ENCODE data around the gene GRAMD2B. TPM values are rescaled to one million over a fixed set of nuclear protein-coding genes. Genes with fewer than 3 reads are reported as not detected.

The GRAMD2B gene
- polyA plus RNA-seq, 1 experiment = 11.9 TPM

- POLR2A ChIA-PET = no interaction called here
- TF ChIP-seq CTCF (IDR thresholded peaks at IDR 0.05; ENCODE audit: low read depth, low read length) = no peak
- Histone ChIP-seq H3K27me3 (ENCODE audit: control insufficient read depth, insufficient read depth, low read length) (no peaks in the 10 kb centered on the region), H3K4me3 (ENCODE audit: low read depth, low read length) (no peak overlapping the region), H3K9me3 (ENCODE audit: control insufficient read depth, insufficient read depth, low read length) (no peaks in the 10 kb centered on the region), H3K27ac (ENCODE audit: low read depth, low read length) (no peak overlapping the region)
- CTCF ChIA-PET = interaction anchor here (1.3 to 1.6 kb wide), 5 partner anchors 11 to 182 kb away, joined by 3 to 7 read pairs (median 5); no protein-coding TSS in a partner anchor
- DNase-seq (ENCODE audit: low read depth, low spot score) = no peak
Observed at GRCh38 chr5:126521130-126521529, 97.9 kb downstream of the GRAMD2B start.

GRCh38 chr5:126523818-126524510, 100.8 kb downstream of the GRAMD2B start:
- H3K27me3 ChIP-seq (ENCODE audit: control insufficient read depth, insufficient read depth, low read length) = no peaks in the 10 kb centered on the region
- ChIA-PET POLR2A (no interaction called here), CTCF (no interaction called here)
- H3K9me3 ChIP-seq (ENCODE audit: control insufficient read depth, insufficient read depth, low read length) = no peaks in the 10 kb centered on the region
- no peak for TF ChIP-seq CTCF (IDR thresholded peaks at IDR 0.05; ENCODE audit: low read depth, low read length)
- no peak overlapping the region for H3K4me3 ChIP-seq (ENCODE audit: low read depth, low read length)
- H3K27ac ChIP-seq (ENCODE audit: low read depth, low read length) = no peak overlapping the region
- DNase-seq (ENCODE audit: low read depth, low spot score) = no peak

- no peak for TF ChIP-seq CTCF (IDR thresholded peaks at IDR 0.05; ENCODE audit: low read depth, low read length)
- no peaks in the 10 kb centered on the region for H3K27me3 ChIP-seq (ENCODE audit: control insufficient read depth, insufficient read depth, low read length)
- no peaks in the 10 kb centered on the region for H3K9me3 ChIP-seq (ENCODE audit: control insufficient read depth, insufficient read depth, low read length)
- no peak overlapping the region for H3K4me3 ChIP-seq (ENCODE audit: low read depth, low read length)
- H3K27ac ChIP-seq (ENCODE audit: low read depth, low read length) = no peak overlapping the region
- POLR2A ChIA-PET = no interaction called here
- no peak for DNase-seq (ENCODE audit: low read depth, low spot score)
- CTCF ChIA-PET = no interaction called here
Observed at GRCh38 chr5:126525630-126526245, 102.5 kb downstream of the GRAMD2B start.

- Histone ChIP-seq H3K4me3 (ENCODE audit: low read depth, low read length) (no peak overlapping the region), H3K9me3 (ENCODE audit: control insufficient read depth, insufficient read depth, low read length) (no peaks in the 10 kb centered on the region), H3K27ac (ENCODE audit: low read depth, low read length) (no peak overlapping the region), H3K27me3 (ENCODE audit: control insufficient read depth, insufficient read depth, low read length) (no peaks in the 10 kb centered on the region)
- POLR2A ChIA-PET = no interaction called here
- DNase-seq (ENCODE audit: low read depth, low spot score) = no peak
- CTCF ChIA-PET = no interaction called here
- TF ChIP-seq CTCF (IDR thresholded peaks at IDR 0.05; ENCODE audit: low read depth, low read length) = no peak
Observed at GRCh38 chr5:126526493-126526892, 103.3 kb downstream of the GRAMD2B start.

GRCh38 chr5:126527158-126527557, 103.9 kb downstream of the GRAMD2B start:
- Histone ChIP-seq H3K4me3 (ENCODE audit: low read depth, low read length) (no peak overlapping the region), H3K27me3 (ENCODE audit: control insufficient read depth, insufficient read depth, low read length) (no peaks in the 10 kb centered on the region), H3K9me3 (ENCODE audit: control insufficient read depth, insufficient read depth, low read length) (no peaks in the 10 kb centered on the region), H3K27ac (ENCODE audit: low read depth, low read length) (no peak overlapping the region)
- ChIA-PET POLR2A (interaction anchor here (0.5 kb wide), 1 partner anchor 76 kb away, joined by 3 read pairs; no protein-coding TSS in a partner anchor), CTCF (interaction anchor here (0.6 to 1.6 kb wide), 4 partner anchors 12 to 248 kb away, joined by 3 to 15 read pairs (median 4); no protein-coding TSS in a partner anchor)
- DNase-seq (ENCODE audit: low read depth, low spot score) = no peak
- TF ChIP-seq CTCF (IDR thresholded peaks at IDR 0.05; ENCODE audit: low read depth, low read length) = no peak
